HG03520 (cell line): Measurements from ENCODE around the gene TOMM34.

Source experiments
- ATAC-seq: cut with Tn5 transposase; IDR thresholded peaks from one replicate; pipeline ENCODE4 v1.9.1; 2021; ENCODE audit warnings: mild to moderate bottlenecking, moderate library complexity; ENCODE audit not compliant: unreplicated experiment

The TOMM34 gene

GRCh38 chr20:44963325-44964215 is 3.4 kb upstream of the TOMM34 start:
- no peak for ATAC-seq

GRCh38 chr20:44962483-44962882 is 2.3 kb upstream of the TOMM34 start:
- no peak for ATAC-seq

GRCh38 chr20:44961870-44962267 is 1.7 kb upstream of the TOMM34 start:
- no peak for ATAC-seq

GRCh38 chr20:44961011-44961869 is 1.0 kb upstream of the TOMM34 start:
- no peak for ATAC-seq

GRCh38 chr20:44959638-44960102 is 527 bp downstream of the TOMM34 start:
- ATAC-seq: no peak

GRCh38 chr20:44959082-44959637 is 1.0 kb downstream of the TOMM34 start:
- ATAC-seq: no peak

- ATAC-seq: no peak
Observed at GRCh38 chr20:44958276-44958675, 1.9 kb downstream of the TOMM34 start.

- no peak for ATAC-seq
Observed at GRCh38 chr20:44956410-44956809, 3.8 kb downstream of the TOMM34 start.

GRCh38 chr20:44955270-44955669 is 4.9 kb downstream of the TOMM34 start:
- ATAC-seq: no peak

GRCh38 chr20:44954211-44954610 is 6.0 kb downstream of the TOMM34 start:
- ATAC-seq: no peak

GRCh38 chr20:44952731-44953130 is 7.5 kb downstream of the TOMM34 start:
- ATAC-seq: no peak

GRCh38 chr20:44950368-44950767 is 9.8 kb downstream of the TOMM34 start:
- no peak for ATAC-seq

- no peak for ATAC-seq
Observed at GRCh38 chr20:44948513-44948912, 11.7 kb downstream of the TOMM34 start.

- no peak for ATAC-seq
Observed at GRCh38 chr20:44948107-44948506, 12.1 kb downstream of the TOMM34 start.

GRCh38 chr20:44946271-44946852 is 13.8 kb downstream of the TOMM34 start:
- no peak for ATAC-seq

- ATAC-seq: no peak
Observed at GRCh38 chr20:44945261-44945660, 14.9 kb downstream of the TOMM34 start.

- no peak for ATAC-seq
Observed at GRCh38 chr20:44943828-44944227, 16.4 kb downstream of the TOMM34 start.

GRCh38 chr20:44942264-44942973 is 17.8 kb downstream of the TOMM34 start:
- ATAC-seq: no peak

- no peak for ATAC-seq
Observed at GRCh38 chr20:44941120-44941691, 19.0 kb downstream of the TOMM34 start.

- no peak for ATAC-seq
Observed at GRCh38 chr20:44938637-44939036, 21.6 kb downstream of the TOMM34 start.
